Activated CD8-positive, alpha-beta memory T cell treated with anti-CD3 and anti-CD28 coated beads for 24 hours (primary cell): Measurements from ENCODE around the gene ZNF574.
A peak's percentile ranks its signal among the peaks of the same experiment; 100 is the strongest.
"Not testable (repeated sequence)": the region's sequence is repeated elsewhere in the genome, so short reads cannot be mapped to it uniquely, and the experiment has no call there.

ENCODE experiments used
- DNase-seq: peaks from one replicate; pipeline ENCODE4 v3.0.0-alpha.2; 2020

ZNF574 gene

DNA sequence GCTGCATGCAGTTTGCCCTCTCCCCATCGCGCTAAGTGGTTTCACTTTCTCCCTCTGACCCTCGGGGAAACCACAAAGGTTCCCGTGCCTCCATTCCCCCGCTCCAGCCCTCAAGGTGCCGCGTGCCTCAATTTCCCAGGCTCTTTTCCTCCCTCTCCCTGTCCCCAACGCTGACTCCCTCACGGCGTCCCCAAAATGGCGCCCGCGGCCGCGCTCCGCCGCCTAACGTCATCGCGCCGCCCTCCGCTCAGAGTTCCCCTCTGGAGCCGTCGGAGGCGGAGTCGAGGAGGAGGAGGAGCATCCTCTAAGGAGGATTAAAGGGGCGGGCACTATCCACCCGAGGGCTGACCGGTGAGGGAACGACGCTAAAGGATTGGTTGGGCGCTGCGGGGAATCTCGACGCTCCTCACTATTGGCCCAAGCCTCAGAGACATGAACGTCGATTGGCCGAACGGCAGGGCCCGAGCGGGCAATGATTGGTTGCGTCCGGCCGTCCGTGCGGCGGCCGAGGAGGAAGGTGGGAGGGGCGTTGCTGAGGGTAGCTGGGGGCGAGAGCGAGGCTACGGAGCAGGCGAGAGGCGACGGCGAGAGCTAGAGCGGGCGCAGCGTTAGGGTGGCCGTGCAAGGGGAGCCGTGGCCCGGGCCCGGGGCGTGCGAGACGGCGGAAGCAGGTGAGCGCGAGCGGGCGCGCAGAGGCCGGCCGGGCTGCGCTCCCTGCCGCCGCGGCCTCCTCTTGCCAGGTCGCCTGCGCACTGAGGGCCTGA is at the start of gene ZNF574:
TSS of gene ZNF574 (plus strand) at position 551 of the 764 bp plus-strand sequence. CDS start 2,441 bp downstream, outside the sequence.
- DNase-seq = peak; percentile 97

DNA sequence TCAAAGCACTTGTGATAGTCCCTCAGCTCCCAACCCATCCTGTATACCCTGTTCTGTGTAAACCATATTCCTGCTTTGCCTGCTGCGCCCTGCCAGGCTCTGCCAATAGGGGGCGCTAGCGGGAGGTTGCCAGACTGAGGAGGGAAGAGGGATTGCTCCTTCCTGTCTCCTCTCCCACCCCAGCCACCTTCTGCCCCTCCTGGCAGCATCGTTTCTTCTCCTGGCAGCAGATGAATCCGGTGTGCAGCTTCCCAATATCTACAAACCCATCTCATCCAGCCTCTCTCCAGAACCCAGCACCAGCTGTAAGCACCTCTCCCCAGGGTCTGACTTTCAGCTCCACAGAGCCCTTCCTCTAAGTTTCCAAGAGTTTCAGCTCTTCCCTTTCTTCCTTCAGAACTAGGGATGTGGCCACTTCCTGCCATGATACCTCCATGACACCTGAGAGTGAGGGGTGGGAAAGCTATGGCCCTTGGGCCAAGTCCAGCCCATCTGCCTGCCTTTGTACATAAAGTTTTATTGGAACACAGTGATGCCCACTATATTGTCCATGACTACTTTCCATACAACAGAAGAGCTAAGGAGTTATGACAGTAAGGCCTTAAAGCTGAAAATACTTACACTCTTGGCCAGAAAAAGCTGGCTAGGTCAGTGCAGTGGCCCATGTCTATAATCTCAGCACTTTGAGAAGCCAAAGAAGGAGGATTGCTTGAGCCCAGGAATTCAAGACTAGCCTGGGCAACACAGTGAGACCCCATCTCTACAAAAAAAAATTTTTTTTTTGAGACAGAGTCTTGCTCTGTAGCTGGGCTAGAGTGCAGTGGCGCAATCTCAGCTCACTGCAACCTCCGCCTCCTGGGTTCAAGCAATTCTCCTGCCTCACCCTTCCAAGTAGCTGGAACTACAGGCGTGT is 47.4 kb upstream of the ZNF574 start:
- peak; percentile 67 for DNase-seq

DNA sequence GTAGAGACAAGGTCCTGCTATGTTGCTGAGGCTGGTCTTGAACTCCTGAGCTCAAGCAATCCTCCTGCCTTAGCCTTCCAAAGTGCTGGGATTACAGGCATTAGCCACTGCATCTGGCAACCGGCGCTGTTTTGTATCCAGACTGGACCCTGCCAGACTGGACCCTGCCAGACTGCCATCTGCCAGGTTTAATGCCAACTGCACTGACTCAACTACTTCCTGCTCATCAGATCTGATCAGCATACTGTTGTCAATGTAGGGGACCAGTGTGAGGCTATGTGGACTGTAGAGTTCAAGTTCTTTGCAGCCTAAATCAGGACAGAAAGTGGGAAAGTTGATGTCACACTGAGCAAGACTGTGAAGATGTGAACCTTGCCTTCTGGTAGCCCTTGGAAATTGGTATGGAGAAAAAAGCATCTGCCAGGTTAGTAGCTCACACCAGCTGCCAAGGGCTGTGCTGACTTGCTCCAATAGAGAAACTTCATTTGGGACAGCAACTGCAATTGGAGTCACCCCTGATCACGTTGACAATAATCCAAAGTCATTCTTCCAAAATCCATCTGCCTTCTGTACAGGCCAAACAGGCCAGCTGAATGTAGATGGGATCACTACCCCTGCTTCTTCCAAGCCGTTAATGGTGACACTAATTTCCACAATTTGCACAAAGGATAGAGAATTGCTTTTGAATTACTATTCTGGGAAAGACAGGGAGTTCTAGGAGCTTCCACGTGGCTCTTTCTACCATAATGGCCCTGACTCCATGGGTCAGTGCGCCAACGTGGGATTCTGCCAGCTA is 45.1 kb upstream of the ZNF574 start:
- no peak for DNase-seq

DNA sequence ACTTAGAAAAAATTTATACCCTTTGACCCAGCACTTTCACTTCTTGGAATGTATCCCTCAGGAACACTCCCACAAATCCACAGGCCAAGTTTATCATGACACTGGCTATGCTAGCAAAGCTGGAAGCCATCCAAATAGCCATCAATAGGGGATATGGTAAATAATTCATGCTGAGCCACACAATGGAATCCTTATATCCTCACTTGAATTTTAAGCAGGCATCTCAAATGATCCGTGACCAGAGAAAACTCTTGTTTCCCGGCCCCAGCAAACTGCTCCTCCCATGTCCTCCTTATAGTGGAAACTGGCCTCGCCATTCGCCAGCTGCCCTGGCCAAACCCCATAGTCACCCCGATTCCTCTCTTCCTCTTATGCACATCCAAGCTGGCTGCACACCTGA is 43.5 kb upstream of the ZNF574 start:
- DNase-seq = no peak

DNA sequence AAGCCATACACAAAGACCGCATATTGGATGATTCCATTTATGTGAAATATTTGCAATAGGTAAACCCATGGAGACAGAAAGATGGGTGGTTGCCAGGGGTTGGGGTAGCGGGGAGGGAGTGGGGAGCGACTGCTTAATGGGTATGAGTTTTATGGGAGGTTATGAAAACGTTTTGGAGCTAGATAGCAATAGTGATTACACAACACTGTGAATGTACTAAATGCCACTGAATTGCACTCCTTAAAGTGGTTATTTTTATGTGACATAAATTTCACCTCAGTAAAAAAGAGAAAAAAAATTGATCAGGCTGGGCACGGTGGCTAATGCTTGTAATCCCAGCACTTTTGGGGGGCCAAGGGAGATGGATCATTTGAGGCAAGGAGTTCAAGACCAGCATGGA is 42.6 kb upstream of the ZNF574 start:
- DNase-seq = no peak

- peak; percentile 75 for DNase-seq
Measured at GRCh38 chr19:42034640-42035391, 41.1 kb upstream of the ZNF574 start.

- no peak for DNase-seq
Measured at GRCh38 chr19:42037649-42038048, 38.3 kb upstream of the ZNF574 start.

GRCh38 chr19:42038666-42039065 is 37.3 kb upstream of the ZNF574 start:
- no peak for DNase-seq

- DNase-seq = no peak
Measured at GRCh38 chr19:42040031-42040430, 35.9 kb upstream of the ZNF574 start.

DNA sequence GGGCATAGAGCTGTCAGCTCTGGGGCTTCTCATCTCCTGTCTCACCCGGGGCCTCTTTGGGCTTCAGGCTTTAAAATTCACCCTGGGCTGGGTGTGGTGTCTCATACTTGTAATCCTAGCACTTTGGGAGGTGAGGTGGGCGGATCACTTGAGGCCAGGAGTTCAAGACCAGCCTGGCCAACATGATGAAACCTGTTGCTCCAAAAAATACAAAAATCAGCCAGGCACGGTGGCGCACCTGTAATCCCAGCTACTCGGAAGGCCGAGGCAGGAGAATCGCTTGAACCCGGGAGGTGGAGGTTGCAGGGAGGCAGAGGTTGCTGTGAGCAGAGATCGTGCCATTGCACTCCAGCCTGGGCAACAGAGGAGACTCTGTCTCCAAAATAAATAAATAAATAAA is 35.5 kb upstream of the ZNF574 start:
- DNase-seq = not testable (repeated sequence)

GRCh38 chr19:42042455-42043170 is 33.4 kb upstream of the ZNF574 start:
- no peak for DNase-seq

- DNase-seq = no peak
Measured at GRCh38 chr19:42045575-42045974, 30.4 kb upstream of the ZNF574 start.

- DNase-seq = no peak
Measured at GRCh38 chr19:42048992-42049391, 27.0 kb upstream of the ZNF574 start.

DNA sequence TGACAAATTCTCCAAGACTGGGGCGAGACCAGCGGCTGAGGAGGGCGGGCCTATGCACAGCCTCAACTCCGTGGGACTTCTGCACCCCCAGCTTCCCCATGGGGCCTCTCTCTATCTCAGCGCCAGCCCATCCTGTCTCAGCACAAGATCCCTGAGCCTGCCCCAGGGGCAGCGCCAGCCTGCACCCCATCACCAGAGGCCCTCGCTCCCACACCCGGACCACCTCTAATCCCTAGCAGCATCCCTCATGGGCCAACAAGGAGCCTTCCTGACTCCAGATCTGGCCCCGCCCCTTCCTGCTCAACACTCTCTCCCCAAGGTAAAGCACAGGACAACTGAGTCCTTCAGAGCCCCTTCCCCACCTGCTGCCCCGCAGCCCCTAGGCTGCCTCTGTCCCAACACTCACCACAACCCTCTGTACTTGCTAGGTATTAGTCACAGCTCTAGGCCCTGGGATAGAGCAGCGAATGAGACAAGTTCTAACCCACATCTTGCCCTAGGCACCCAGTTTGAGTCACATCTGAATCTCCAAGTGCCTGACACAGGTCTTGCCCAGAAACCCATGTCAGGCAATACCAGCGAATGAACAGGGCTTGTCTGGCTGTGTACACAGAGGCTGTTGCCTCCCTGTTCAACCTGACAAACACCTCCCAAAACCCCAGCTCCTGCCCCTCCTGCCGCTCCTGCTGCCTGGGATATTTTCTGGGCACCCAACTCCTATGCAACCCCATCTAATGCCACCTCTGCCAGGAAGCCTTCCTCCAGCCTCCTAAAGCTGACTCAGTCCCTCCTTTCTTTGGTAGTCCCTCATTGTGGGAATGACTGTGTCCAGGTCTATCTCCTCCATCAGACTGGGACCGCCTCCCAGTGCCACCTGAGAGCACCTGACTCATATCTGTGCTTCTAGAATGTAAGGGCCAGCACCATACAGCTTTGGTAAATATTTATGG is 24.5 kb upstream of the ZNF574 start:
- no peak for DNase-seq

DNA sequence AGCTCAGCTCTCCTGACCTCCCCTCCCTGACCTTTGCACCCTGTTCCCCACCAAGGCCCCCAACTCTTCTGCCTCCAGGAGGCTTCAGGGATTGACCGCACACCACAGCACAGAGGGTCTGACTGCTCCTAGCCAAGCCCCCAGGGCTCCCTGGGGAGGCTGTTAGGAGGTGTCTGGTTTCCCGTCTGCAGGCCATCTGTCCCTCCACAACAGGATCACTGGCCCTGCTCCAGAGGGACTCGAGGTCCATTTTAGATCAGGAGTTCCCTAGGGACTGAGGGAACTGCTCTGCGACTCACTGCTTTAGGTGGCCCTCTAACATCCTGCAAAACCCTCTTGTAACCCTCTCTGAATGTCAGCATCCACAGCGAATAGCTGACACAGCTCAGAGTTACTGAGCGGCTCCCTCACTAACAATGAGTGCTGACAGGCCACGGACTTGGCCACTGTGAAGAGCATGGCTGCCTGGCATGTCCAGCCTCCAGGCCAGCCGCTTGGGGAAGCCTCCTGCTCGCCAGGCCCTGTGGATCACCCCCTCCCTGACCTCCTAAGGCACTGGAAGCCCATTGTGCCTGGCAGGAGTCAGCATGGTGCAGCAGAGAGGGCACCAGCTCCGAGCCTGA is 23.6 kb upstream of the ZNF574 start:
- DNase-seq = no peak

GRCh38 chr19:42053037-42053935 is 22.7 kb upstream of the ZNF574 start:
- DNase-seq = no peak

GRCh38 chr19:42054205-42054604 is 21.8 kb upstream of the ZNF574 start:
- no peak for DNase-seq

- DNase-seq = no peak
Measured at GRCh38 chr19:42057846-42058245, 18.1 kb upstream of the ZNF574 start.

DNA sequence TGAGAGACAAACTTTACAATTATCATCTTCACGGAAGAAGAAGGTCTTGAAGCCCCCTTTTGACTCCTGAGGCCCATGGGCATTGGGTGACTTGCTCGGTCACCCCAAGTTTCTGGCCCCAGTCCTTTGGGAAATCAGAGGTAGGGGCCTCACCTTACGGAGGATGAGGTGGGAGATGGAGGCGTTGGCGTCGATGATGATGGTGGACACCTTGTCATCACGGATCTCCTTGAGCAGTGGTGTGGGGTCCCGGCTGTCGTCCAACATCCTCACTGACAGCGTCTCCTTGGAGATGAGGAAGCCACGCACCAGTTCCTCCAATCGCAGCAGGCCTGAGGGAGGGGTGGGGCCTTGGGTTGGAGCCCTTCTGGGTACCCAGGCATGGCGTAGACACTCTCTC is 16.8 kb upstream of the ZNF574 start:
- DNase-seq = no peak
